SW480 (cell line): ENCODE results near the gene AUP1.
"Not testable (repeated sequence)": the region's sequence is repeated elsewhere in the genome, so short reads cannot be mapped to it uniquely, and the experiment has no call there.

Experiments used
- DNase-seq: peaks from one replicate; pipeline ENCODE4 v3.0.0-alpha.2; 2016; ENCODE audit warnings: low spot score

The AUP1 gene

DNA sequence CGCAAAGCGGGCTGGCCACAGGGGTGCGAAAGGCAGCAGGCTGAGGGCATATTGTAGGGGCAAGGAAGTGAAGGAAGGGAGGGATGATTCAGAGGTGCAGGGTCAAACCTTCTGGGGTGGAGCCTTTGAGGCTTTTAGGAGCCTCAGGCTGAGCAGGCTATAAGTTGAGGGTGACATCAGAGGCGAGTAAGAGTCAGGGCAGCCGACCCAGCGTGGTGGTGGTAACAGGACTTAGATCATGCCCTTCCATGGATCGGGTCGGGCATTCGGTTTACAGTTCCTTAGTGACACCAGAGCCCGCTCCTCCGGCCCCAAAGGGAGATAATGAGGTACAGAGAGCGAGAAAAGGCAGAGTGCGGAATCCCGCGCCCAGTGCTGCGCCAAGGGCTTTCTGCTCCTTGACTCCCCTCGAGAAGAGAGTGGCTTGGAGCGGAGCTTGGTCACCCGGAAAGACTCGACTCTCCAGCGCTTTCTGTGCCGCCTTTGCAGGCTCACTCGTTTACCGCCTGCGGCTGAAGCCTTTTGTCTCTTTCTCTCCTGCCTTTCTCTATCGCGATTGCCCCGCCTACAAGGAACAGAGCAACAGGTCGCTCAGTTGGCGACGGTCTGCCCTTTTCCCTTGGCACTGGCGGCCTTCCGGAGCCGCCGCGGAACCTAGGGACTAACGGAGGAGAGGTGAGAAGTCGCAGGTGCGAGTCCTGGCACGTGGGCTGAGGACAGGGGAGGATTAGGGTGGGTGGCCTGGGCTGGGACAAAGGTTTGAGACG lies 30.8 kb downstream of the AUP1 start:
- peak; percentile 57 for DNase-seq

DNA sequence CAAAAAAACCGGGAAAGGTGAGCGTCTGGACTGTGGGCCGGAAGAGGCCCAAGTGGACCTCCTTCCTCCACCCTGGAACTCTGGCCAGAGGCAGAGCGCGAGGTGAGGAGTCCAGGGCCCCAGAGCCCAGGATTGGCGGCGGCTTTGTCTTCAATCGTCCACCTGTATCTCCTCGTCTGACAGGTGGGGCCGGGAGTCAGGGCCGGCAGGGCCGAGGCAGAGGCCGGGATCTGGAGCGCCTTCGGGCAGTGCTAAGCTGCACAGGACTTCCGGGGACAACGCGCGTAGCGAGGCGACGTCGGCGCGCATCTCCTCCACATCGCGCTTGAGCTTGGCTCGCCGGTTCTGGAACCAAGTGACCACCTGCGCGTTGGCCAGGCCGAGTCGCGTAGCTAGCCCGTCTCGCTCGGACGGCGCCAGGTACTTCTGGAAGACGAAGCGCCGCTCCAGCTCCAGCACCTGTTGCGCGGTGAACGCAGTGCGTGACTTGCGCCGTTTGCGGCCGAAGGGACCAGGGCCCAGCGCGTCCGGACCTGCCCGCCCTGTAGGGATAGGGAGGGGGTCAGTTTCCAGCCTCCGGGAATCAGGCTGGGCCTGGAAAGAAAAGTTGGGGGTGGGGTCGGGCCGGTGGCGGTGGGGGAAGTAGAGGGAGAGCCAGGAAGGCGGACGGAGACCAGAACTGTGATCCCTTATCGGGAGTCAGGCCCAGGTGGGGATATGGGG lies 31.6 kb downstream of the AUP1 start:
- no peak for DNase-seq

DNA sequence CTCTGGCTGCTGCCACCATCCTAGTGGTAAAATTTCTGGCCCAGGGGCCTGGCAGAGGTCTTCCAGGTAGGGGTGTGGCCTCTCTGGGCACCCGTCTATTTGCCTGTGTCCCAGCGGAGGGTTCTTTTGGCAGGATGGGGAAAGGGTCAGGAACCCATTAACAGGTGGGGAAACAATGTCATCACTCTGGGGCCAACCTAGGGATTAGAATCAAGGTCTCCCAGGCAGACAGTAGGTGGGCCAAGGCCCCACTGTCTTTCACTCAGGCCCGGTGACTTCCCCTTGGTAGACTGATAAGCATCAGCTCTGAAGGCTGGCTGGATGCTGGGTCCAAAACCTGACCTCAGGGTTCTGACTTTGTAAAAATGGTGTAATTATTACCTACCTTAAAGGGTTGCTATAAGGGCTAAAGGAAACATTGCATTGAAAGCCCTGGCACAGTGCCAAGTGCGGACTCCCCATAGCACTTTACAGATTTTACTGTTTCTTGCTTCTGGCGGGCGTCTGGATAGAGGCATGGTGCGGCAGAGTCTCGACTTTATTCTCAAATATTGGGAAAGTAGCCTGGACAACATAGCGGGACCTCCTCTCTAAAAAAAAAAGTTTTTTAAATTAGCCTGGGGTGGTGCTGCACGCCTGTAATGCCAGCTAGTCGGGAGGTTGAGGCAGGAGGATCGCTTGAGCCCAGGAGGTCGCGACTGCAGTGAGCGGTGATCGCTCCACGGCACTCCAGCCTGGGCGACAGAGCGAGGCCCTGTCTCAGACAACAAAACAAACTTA lies 32.3 kb downstream of the AUP1 start:
- no peak for DNase-seq

DNA sequence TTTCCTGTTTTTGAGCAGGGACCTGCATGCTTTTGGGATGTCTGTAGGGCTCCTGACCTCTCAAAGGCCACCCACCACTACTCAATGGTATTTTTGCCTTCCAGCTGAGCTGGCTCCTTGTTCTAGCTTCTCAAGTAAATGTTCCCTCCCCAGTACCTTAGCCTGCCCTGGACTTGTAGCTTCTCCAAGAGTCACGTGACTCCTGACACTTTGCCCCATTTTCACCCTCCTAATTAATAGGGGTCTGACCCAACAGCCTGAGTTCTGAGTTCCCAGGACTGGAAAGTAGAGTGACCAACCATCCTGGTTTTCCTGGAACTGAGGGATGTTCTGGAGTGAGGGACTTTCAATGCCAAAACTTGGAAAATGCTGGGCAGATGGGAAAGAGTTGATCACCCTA lies 34.1 kb downstream of the AUP1 start:
- no peak for DNase-seq

DNA sequence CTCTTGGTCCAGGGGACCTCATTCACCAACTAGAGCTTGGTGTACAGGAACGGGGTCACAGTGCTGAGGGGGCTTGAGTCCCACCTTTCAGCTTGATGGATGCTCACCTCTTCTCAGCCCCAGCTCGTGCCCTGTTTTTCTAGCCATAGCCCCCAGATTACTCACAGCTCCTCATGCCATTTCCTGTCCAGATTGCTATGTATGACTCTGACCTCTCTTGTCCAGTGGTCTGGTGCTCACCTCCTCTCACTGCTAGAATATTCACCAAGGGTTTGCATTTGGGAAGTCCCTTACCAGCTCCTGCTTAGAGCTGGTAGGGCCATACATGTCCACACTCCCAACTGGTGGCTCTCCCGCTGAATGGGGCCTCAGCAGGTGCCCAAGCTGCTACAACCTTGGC lies 36.0 kb downstream of the AUP1 start:
- DNase-seq: no peak

DNA sequence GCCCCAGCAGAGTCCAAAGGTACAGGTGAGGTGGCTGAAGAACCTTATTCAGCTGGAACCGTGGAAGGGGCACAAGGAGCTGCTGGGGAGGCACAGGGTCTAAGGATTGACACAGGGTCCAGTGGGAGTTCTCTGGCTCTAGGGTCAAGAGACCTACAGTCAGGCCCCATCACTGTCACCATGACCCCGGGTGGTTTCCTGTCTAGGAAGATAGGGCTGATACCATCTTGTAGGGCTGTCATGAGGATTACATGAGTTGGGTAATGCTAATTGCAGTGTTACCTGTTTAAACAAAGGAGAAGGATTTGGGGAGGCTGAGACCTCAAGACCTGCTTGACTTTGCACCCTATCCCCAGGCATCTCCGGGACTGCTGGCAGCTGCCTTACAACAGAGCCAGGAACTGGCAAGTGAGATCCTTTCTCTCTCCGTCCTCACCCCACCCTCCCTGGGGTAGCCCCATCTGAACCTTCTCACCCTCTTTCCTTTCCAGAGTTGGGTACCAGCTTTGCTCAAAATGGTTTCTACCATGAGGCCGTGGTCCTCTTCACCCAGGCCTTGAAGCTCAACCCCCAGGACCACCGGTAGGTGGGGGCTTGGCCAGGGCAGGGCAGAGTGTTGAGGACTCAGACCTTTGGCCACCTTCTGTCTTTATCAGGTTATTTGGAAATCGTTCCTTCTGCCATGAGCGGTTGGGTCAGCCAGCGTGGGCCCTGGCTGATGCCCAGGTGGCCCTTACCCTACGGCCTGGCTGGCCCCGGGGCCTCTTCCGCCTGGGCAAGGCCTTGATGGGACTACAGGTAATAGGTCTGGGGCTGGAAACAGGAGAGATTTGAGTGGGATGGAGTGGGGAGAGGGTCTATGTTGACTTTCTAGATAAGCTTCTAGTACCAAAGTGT lies 37.6 kb downstream of the AUP1 start:
- DNase-seq: no peak

DNA sequence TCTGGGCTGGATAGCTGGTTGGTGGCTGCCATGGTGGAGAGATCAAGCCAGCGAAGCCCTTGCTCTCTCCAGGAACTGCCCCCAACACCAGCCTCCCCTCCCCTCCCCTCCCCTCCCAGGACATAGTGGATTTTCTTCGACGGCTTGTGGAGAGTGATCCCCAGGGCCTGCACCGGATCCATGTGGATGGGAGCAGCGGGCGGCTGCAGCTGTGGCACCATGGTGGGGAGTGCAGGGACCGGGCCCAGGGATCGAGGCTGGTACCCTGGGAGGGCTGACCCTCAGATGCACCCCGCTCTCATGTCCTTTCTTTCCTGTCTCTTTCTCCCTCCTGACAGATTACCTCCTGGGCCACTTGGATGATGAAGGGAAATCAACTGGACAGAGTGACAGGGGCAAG lies 39.6 kb downstream of the AUP1 start:
- no peak for DNase-seq

DNA sequence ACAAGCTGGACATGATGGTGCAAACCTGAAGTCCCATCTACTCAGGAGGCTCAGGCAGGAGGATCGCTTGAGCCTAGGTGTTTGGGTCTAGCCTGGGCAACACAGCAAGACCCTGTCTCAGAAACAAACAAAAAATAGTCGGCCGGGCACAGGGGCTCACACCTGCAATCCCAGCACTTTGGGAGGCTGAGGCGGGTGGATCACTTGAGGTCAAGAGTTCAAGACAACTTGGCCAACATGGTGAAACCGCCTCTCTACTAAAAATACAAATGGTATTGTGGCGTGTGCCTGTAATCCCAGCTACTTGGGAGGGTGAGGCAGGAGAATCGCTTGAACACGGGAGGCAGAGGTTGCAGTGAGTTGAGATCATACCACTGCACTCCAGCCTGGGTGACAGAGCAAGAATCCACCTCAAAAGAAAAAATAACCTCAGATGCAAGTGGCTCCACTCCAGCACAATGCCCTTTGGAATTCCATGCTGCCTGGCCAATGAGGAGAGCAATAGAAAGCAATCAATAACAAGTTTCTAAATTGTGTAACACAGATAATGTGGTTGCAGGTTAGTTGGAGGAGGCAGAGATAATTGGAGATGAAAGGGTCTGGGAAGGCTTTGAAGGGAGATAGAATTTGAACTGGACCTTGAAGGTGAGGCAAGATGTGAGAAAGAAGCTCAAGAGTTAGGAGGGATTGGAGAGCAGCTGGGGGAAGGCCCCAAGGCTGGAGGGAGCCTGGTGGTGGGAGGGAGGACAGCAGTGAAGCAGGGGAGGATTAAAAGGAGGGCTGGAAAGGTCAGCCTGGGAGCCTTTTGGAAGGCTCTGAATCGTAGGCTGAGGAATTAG lies 40.6 kb downstream of the AUP1 start:
- DNase-seq: no peak

DNA sequence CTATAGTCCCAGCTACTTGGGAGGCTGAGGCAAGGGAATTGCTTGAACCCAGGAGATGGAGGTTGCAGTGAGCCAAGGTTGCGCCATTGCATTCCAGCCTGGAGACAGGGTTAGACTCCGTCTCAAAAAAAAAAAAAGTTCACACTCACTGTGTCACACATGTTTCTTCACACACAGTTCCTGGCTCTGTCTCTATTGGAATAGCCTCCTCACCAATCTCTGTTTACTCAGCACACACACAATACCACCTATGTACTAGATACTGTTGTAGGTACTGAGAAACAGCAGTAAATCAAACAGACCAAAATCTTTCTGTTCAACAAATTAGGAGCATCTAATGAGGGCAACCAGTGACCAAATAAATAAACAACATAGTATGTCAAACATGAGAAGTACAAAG lies 43.4 kb downstream of the AUP1 start:
- no peak for DNase-seq

DNA sequence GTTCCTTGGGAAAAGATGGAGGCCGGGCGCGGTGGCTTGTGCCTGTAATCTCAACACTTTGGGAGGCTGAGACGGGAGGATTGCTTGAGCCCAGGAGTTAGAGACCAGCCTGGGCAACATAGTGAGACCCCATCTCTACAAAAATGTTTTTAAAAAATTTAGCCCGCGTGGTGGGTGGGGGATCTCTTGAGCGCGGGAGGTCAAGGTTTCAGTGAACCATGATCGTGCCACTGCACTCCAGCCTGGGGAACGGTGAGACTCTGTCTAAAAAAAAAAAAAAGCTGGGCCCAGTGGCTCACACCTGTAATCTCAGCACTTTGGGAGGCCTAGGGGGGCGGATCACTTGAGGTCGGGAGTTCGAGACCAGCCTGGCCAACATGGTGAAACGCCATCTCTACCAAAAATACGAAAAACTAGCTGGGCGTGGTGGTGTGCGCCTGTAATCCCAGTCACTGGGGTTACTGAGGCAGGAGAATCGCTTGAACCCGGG lies 45.8 kb downstream of the AUP1 start:
- DNase-seq: not testable (repeated sequence)

DNA sequence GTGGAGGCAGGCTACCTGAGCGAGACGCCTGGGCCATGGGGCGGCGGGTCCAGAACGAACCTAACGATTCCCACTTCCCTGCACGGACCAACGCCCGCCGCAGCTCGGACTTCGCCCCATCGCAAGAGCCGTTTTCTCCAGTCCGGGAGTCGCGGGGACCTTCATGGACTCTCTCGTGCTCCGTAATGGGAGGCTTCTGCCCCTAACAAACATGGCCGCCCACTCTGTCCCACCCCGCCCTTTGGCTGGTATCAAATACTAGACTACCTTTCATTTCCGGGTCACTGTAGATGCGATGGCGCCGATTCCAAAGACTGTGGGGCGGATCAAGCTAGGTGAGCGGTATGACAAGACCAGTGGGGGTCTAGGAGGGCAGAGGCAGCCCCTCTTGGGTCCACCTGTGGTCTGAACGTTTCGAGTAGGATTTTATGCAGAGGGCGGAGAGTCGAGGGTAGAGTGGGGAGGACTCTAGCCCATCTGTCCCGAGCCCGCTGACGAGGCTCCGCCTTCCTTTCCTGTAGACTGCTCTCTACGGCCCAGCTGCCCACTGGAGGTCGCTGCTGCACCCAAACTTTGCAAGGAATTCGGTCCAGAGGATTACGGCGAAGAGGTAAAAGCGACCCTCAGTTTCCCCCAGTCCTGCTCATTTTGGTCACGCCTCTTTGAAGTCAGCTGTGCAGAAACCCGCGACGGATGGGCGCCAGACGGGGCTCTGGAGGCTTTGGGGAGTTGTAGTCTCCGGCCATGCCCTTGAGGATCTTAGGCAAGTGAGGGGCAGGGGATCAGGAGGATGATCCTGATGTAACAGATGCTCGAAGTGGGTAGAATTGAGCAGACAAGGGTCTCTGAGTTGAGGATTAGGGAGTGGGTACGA lies 46.5 kb downstream of the AUP1 start, which contains the start of the genes CCDC142 and TTC31:
TSS of gene CCDC142 (minus strand) at position 198 of the 874 bp plus-strand sequence. CDS start at position 37, 161 bp downstream.
TSS of gene TTC31 (plus strand) at position 281 of the 874 bp plus-strand sequence. CDS start at position 296, 15 bp downstream.
- DNase-seq: peak; percentile 98

DNA sequence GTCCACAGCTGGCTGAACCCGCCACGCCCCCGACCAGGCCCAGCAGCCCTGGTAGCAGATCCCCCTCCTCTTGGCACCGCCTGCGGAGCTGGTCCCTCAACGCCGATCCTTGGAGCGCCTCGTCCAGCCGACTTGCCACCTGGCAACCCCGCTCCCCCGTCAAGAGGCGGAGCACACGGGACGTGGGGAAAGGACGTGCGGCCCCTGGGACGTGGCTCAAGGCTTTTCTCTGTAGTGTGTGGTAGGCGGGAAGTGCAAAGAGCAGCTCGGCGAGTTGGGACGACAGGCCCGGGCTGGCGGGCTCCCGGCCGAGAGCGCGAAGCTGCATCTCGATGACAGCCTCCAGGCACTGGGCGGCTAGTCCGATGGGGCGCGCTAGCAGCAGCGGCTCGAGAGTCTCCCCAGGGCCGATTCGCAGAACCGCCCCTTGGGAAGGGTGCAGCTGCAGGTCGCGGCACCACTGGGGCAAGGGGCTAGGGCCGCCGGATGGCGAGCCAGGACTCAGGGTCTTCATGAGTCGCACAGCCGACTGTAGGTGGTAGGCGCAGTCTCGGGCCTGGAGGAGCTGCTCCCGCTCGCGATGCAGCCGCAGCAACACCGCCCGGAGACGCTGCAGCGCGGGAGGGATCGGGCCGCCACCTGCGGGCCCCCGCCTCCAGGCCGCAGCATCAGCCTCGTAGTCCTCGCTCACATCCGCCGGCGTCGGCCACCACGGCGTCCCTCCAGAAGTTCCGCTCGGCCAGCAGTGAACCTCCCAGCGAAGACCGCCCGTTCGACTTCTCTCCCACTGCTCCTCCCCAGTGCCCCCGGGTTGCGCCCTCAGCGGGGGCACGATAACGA lies 47.3 kb downstream of the AUP1 start:
- DNase-seq: peak; percentile 69

DNA sequence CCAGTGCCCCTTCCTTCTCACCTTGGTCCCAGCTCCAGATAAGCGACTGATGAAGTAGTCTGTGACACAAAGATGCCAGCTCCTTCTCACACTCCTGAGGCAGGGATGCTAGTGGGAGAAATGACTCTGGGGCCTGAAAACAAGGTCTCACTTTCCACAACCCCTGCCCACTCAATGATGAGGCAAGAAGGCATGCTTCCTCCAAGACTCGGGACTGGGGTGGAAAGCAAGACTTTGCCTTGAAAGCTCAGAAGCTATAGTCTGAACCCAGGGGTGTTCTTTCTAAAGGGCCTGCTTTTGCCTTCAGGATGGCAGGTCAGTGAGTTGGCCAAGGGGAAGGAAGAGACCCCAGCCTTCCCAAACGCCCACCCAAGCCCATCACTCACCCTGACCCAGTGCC lies 48.1 kb downstream of the AUP1 start:
- no peak for DNase-seq
